ENCODE data around the gene SKP1. TPM values are rescaled to one million over a fixed set of nuclear protein-coding genes. Genes with fewer than 3 reads are reported as not detected.

SKP1 gene
- total RNA-seq, 1 donor from 2014 or later = 207 TPM

GRCh38 chr5:134131165-134131564 is 45.6 kb downstream of the SKP1 start:
- intact Hi-C loops (cut with micrococcal nuclease) = no loop called here

GRCh38 chr5:134130239-134130945 is 46.4 kb downstream of the SKP1 start:
- intact Hi-C loops (cut with micrococcal nuclease) = no loop called here

DNA sequence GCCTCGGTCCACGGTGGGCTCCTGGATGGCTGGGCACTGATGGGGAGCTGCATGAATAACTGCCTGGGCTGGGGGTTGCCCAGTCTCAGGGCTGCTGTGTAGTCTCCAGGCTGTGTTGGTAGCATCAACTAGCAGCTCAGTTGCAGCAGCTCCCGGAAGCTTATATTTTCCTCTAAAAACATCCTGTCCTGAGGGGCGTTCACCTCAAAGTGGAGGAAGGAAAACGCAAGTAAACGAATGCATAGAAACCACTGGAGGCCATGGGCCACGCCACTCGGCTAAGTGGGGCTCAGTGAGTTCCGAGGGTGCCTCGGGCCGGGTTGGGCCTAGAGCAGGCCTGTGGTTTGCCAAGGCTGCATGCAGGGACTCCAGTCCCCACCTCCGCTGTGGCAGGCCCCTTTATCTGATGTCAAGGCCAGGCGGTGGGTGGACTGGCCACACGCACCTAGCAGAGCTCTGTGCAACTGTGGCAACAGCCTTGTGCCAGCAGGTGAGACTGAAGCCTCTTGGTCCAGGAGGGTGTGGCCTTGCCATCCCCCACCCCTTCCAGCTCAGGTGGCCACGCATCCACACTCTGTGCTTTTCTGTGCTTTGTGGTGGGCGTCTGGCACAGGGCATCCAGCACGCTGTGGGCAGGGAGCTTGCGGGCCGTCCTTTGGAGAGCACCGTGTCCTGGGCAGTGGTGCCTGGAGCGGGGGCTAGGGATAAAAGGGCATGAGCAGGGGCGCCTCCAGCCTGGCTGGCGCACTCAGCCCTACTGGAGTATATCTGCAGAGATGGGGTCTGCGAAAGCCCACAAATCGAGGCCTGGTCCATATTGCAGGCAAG is 47.1 kb downstream of the SKP1 start:
- intact Hi-C loops (cut with micrococcal nuclease) = no loop called here

GRCh38 chr5:134128648-134128995 is 48.1 kb downstream of the SKP1 start:
- intact Hi-C loops (cut with micrococcal nuclease) = no loop called here

DNA sequence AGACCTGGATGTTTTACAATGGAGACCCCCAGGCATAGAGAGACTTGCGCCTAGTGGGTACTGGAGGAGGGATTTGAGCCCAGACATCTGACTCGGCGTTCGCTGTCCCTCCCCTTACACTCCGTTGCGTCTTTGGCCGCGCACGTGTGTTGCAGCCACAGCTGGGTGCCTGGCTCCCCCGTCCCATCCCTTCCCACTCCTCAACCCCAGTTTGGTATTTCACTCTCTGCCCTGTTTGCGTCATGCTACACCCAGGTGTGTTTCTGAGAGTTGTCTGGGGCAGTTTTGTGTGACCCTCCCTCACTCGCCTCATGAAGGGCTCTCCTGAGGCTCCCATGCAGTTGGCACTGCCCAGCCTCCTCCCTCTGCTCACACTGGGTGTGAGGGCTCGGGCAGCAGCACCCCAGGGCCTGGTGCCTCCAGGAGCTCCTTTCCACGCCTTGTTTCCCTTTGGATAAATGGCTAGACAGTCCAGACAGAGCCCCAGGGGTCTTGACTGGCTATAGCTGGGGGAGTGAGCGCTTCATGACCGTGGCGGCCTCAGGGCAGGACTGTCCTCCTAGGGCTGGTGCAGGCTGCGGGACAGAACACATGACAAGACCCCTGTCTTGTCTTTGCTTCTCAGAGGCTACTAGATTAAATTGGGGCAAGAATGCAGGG is 48.6 kb downstream of the SKP1 start:
- intact Hi-C loops (cut with micrococcal nuclease) = no loop called here

GRCh38 chr5:134127376-134127861 is 49.3 kb downstream of the SKP1 start:
- intact Hi-C loops (cut with micrococcal nuclease) = no loop called here

DNA sequence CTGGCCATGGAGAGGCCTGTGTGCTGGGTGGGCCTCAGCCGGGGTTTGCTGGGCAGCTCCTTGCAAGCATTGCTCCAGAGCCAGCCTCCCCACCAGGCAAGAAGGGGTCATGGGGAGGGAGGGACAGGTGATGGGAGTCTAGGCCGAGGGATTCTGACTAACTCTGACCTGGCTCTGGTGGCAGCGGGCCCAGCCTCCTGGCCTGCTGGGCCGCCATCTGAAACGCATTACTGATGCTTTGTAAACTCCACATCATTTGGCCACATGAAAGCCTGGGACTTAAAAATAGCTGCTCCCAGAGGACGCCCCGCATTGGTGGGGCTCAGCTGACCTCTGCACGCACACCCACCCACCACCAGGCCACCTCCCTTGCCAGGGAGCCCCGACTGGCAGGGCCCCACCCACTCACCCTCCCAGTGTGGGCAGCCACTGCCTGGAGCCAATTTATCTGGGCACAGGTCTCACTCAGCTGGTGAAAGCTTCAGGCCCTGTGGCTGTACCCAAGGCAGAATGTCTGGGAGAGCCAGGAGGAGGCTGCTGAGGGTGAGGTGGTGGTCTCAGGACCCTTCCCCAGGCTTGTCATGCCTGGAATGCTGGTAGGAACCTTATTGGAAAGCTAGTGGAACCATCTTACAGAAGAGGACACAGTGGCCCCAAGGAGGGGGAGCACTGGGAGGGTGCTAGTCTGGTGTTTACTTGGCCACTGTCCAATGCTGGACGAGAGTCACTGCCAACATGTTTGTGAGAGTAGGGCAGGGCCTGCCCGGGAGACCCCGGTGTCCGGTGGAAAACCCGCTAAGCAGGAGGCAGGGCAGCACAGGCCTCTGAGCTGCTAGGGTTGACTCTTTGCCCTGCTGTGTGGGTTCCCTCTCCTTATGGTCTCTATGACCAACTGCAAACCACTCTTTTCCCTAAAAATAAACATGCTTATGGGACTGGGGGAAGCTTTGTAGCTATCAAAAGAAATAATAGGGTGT is 51.4 kb downstream of the SKP1 start:
- intact Hi-C loops (cut with micrococcal nuclease) = no loop called here

DNA sequence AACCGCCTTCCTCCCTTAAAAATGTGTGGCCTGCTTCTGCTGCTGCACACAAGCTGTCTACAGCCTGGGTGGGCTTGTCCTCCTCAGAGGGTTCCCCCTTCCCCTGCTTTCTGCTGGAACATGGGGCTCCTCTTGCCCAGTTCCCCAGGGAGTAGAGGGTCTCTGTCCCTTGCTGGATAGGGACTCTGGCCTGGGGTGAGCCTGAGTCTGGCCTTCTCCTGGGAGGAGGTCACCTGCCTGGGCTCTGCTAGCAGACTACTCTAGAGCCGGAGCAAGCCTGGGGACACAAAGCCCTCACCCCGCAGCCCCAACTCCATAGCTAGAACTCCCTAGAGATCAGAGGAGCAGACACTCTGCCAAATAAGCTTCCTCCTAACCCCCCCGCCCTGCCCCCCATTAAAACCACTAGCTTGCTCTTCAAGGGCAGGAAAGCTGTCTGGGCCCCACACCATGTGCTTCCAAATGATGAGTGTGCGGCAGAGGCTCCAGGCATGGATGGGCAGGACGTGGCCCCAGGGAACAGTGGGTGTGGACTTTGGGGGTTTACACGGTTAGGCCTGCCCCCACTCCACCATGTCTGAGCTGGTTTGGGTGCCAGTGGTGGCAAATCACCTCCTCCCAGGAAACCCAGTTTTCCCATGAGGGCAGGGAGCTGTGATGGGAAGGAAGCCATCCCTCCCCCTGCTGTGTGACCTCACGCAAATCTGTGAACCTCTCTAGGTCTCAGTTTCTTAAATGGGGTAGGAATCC is 52.3 kb downstream of the SKP1 start:
- intact Hi-C loops (cut with micrococcal nuclease) = no loop called here

GRCh38 chr5:134123360-134123759 is 53.4 kb downstream of the SKP1 start:
- intact Hi-C loops (cut with micrococcal nuclease) = no loop called here

DNA sequence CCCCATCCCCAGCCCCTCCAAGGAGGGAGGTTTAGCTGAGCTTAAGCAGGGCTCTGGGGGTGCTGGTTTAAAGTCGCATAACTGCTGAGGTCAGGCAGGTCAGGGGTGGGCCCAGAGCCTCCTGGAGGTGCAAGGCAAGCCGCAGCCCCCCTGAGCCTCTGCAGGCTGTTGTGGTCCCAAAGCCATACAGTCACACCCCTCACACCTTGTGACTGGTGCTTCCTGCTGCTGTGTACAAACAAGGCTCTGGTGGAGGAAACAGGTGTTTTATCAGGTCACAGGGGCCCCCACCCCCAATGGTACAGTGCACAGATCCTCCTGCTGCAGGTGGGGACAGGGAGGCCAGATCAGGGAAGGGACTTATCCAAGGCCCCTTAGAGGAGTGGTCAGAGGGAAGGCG is 54.2 kb downstream of the SKP1 start:
- intact Hi-C loops (cut with micrococcal nuclease) = no loop called here

DNA sequence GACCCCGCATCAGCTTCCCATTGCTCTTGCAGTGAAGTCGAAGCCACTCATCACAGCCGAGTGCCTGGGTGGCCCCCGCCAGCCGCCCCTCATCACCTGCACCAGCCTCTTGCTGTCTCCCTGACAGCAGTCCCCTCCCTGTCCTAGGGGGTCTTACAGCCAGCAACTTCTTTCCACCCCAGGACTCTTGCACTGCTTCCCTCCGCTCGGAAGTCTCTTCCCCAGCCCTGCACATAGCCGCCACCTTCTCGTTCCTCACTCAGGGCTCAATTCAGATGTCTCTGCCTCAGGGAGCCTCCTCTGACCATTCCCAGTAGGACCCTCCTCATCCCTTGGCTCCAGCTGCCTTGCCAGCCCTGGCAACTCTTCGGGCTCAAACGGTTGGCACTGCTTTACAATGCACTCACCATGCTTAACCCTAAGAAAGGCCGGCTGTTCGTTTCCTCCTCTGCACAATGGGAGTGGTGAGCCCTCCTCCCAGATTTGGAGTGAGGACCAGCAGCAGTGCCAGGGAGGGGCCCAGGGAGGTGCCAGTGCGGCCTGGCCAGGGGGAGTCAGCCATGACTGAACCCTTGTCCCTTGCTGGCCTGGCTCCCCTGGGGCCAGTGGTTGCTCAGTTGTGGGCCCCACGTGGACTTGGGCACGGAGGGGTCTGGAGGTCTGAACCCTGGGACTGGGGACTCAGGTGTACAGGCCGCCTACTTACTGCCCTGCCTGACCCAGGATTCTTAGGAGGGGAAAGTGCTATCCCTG is 56.2 kb downstream of the SKP1 start:
- intact Hi-C loops (cut with micrococcal nuclease) = no loop called here

DNA sequence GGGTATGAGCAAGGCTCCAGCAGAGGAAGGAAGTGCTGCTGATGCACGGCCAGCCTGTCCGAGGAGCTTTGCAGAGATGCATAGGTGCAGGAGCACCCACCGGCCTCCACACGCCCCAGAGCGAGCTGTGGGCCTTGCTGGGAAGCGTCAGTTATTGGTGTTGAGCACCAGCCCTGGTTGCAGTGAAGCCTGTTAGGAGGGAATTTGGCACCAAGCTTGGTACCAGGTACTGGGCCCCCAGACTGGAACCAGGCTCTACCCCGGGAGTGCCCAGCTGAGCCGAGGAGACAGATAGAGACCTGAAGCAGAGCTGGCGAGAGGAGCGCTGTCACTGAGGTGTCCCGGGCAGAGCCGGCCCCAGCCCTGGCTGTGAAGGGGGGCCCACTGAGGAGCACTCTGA is 57.0 kb downstream of the SKP1 start:
- intact Hi-C loops (cut with micrococcal nuclease) = no loop called here

- intact Hi-C loops (cut with micrococcal nuclease) = no loop called here
These were observed 58.4 kb downstream of the SKP1 start for GRCh38 chr5:134118212-134118835.

GRCh38 chr5:134116789-134117761 is 59.7 kb downstream of the SKP1 start:
- intact Hi-C loops (cut with micrococcal nuclease) = no loop called here

DNA sequence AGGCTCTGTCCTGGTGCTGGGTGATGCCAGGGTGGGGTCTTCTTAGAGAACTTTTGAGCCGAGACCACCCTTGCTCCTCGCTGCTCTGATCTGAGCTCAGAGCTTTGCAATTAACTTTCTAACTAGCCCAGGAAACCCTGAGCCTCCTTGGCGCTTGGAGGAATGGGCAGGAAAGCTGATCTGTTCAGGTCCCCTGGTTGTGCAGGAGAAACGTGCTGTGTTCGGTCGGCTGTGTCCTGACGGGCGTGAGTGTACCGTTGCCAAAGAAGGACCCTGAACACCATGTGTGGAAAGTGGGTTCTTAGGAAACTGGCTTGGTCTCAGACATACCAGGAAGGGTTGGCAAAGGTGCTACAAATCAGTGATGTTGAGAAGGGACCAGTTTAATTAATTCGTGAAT is 60.5 kb downstream of the SKP1 start:
- intact Hi-C loops (cut with micrococcal nuclease) = no loop called here

DNA sequence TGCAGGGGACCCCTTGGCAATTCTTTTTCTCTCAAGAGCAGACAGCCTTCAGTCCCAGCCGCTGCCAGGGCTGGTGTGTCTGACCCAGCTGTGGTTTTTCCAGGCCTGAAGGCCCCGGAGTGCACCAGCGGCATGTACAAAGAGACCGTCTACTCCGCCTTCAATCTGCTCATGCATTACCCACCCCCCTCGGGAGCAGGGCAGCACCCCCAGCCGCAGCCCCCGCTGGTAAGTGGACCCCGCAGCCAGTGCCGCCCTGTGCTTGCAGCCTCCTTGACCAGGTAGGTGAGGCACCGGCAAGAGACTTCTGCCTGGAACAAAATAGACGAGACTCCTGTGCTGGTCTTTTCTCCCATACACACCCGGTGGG is 61.0 kb downstream of the SKP1 start:
- intact Hi-C loops (cut with micrococcal nuclease) = loop anchor here (2.0 kb wide), 1 partner anchor 15 kb away; no protein-coding TSS in a partner anchor

DNA sequence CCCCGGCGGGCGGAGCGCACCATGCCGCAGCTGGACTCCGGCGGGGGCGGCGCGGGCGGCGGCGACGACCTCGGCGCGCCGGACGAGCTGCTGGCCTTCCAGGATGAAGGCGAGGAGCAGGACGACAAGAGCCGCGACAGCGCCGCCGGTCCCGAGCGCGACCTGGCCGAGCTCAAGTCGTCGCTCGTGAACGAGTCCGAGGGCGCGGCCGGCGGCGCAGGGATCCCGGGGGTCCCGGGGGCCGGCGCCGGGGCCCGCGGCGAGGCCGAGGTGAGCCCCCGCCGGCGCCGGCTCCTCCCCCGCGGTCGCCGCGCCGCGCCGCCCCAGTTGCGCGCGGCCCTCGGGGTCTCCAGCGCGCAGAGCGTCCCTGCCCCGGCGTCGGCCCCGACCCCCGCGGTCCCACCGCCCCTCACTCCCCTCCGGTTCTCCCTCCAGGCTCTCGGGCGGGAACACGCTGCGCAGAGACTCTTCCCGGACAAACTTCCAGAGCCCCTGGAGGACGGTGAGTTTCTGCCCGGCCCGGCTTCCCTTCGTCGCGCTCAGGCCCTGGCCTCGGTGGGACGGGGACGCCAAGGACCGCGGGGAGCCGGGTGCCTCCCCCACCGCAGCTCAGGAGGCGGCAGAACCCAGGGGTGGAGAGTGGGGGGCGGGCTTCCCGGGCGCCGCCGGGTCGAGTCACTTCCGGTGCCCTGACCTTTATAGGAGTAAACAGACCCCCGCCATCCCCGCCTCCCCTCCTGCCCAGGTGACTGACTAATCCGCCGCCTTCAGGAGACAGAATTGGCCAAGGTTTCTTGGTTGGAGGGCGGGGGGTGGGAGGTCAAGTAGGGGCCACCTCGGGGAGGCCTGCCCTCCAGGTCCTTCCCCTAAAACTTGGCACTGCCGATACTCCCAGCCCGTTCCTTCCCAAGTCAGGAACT is 61.6 kb downstream of the SKP1 start:
- intact Hi-C loops (cut with micrococcal nuclease) = loop anchor here (1.0 to 2.0 kb wide), 2 partner anchors 14 to 17 kb away; no protein-coding TSS in a partner anchor

All from T-helper 2 cell treated with Interferon-gamma antibody and Interleukin-4, amounts not matched to agents 100 ng/mL and 5 ng/mL, for 36 hours (primary cell).